ENCODE measurements around the gene GOLGA6L6. TPM values are rescaled to one million over a fixed set of nuclear protein-coding genes. Genes with fewer than 3 reads are reported as not detected.
"Not testable (repeated sequence)": the region's sequence is repeated elsewhere in the genome, so short reads cannot be mapped to it uniquely, and the experiment has no call there.

GOLGA6L6 gene, protein sequence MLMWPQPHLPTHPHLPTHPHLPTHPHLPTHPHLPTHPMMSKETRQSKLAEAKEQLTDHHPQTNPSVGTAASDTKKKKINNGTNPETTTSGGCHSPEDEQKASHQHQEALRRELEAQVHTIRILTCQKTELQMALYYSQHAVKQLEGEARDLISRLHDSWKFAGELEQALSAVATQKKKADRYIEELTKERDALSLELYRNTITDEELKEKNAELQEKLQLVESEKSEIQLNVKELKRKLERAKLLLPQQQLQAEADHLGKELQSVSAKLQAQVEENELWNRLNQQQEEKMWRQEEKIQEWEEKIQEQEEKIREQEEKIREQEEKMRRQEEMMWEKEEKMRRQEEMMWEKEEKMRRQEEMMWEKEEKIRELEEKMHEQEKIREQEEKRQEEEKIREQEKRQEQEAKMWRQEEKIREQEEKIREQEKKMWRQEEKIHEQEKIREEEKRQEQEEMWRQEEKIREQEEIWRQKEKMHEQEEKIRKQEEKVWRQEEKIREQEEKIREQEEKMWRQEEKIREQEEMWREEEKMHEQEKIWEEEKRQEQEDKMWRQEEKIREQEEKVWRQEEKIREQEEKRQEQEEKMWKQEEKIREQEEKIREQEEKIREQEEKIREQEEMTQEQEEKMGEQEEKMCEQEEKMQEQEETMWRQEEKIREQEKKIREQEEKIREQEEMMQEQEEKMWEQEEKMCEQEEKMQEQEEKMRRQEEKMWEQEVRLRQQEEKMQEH
- polyA plus RNA-seq (2012; ENCODE audit: low read depth, missing spikeins): not detected

DNA sequence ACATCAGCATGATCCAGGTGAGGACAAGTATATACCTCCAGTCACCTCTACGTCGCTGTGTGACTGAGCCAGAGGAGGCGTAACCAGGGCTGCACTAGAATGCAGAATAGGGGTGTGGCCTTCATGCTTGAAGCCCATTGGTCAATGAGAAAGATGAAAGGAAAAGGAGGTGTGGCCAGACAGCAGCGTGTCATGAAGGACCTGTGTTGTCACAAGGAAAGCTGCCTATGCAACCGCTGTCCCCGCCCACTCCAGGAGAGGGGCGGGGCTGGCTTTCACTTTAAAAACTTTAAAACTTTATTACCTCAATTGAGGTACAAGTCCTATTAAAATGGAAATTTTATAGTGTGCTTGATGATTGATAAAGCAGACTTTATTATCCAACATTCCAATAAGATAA, at the start of gene GOLGA6L6:
Gene GOLGA6L6 (minus strand): TSS at position 101 of the 400 bp plus-strand sequence. CDS start 91 bp downstream, at position 10.
- not testable (repeated sequence) for DNase-seq (ENCODE audit: insufficient read length, low spot score)

DNA sequence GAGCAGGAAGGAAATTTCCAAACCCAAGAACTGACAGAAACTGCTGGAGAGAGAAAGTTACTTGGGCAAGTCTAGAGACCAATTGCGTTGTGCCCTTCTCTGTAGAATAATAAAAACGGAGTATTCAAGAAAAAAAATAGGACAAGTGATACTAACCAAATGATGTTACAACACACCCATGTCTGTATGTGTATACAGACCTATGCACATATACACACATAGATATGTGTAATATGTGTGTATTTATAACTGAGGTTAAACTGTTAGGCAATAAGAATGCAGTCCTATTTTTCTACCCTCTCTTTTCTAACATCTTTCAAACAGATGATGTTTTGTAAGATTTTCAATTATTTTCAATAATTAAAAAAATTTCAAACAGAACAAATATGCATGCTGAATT, 48.5 kb upstream of the GOLGA6L6 start:
- FAIRE-seq; DNase-seq (ENCODE audit: insufficient read length, low spot score): not testable (repeated sequence)

More for the DNA sequence above, at the start of gene GOLGA6L6:
- not testable (repeated sequence) for FAIRE-seq

DNA sequence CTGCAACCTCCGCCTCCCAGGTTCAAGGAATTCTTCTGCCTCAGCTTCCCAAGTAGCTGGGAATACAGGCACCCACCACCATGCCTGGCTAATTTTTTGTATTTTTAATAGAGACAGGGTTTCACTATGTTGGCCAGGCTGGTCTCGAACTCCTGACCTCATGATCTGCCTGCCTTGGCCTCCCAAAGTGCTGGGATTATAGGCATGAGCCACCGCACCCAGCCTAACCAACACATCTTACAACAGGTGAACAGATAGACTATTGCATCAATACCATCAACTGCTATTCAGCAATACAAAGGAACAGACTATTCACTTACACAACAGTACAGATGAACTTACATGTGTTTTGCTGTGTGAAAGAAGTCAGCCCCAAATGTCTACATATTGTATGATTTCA, 45.2 kb upstream of the GOLGA6L6 start:
- FAIRE-seq; DNase-seq (ENCODE audit: insufficient read length, low spot score): not testable (repeated sequence)

DNA sequence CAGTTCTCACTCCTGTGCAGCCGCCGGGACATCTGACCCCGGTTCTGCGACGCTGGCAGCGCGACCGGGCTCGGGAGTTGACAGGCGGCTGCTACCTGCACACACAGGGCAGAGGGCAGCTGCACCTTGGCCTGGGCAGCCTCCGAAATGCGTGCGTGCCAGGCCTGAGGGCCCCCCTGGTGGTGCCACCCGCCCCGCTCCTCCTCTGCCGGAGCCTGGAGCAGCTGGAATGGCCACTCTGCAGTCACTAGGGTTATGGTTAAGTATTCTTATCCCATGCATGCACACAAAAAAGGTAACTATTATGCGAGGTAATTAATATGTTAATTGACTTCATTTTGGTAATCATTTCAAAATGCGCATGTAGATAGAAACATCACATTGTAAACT, 41.1 kb upstream of the GOLGA6L6 start:
- not testable (repeated sequence) for FAIRE-seq; DNase-seq (ENCODE audit: insufficient read length, low spot score)

DNA sequence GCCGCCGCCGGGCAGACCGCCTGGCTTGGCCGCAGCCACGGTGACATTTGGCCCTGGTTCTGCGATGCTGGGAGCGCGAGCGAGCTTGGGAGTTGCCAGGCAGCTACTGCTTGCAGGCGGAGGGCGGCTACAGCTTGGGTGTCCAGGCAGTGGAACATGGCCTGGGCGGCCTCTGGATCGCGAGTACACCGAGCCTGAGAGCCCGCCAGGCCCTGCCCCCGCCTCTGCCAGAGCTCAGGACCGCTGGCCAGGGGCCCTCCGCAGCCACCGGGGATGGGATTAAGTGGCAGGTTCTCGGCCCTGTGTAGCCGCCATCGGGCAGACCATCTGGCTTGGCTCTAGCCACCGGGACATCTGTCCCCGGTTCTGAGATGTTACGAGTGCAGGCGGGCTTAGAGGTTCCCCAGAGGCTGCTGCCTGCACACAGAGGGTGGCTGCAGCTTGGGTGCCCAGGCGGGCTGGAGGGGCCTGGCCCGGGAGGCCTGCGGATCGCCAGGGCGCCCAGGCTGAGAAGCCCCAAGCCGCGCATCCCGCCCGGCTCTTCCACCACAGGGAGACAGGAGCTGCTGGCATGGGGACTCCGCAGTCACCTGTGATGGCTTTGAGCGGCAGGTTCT, 40.6 kb upstream of the GOLGA6L6 start:
- DNase-seq (ENCODE audit: insufficient read length, low spot score); FAIRE-seq: not testable (repeated sequence)

DNA sequence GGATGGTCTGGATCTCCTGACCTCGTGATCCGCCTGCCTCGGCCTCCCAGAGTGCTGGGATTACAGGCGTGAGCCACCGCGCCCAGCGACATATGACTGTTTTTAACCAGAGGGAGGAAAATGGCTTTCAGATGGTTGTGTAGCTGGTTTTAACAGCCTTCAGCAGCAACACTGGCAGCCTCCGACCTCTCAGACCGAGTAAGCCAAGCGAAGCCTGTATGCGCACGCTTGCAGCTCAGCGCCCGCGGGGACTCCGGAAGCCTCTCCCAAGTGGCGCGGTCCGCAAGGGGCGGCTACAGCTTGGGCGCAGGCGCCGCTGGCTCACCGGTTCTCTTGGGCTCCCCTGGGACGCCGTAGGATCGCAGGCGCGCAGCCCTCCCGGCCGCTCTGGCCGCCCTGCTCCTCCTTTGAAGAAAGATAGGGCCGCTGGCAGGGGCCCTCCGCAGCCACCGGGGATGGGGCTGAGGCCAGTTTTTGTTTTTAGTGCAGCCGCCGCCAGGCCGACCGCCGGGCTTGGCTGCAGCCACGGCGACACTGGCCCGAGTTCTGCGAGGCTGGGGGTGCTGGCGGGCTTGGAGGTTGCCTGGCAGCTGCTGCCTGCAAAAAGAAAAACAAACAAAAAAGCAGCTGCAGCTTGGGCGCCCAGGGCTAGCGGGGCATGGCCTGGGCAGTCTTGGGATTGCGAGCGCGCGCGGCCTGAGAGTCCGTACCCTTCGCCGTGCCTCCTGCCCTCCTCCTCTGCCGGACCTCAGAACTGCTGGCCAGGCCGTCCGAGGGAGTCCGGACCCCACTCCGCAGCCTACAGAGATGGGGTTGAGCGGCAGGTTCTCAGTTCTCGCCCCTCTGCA, 39.9 kb upstream of the GOLGA6L6 start:
- not testable (repeated sequence) for DNase-seq (ENCODE audit: insufficient read length, low spot score); FAIRE-seq

DNA sequence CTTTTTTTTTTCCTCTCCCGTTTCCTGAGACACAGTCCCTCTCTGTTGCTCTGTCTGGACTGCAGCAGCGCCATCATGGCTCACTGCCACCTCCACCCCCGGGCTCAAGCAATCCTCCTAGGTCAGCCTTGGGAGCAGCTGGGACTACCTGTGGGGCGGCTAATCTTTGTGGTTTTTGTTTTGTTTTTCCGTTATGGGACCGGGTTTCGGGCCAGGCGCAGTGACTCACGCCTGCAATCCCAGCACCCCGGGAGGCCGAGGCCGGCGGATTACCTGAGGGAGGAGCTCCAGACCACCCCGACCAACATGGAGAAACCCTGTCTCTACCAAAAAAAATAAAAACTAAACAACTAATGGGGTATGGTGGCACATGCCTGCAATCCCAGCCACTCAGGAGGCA, 38.1 kb upstream of the GOLGA6L6 start:
- not testable (repeated sequence) for DNase-seq (ENCODE audit: insufficient read length, low spot score); FAIRE-seq

DNA sequence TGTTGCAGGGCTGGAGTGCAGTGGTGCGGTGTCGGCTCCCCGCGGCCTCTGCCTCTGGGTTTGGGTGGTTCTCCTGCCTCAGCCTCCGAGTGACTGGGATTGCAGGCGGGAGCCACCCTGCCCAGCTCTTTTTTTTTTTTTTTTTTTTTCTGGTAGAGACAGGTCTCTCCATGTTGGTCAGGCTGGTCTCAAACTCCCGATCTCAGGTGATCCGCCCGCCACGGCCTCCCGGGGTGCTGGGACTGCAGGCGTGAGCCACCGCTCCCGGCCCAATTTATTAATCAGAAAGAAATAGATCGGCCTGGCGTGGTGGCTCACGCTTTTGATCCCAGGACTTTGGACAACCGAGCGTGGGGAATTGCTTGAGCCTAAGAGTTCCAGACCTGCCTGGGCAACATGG, 9.7 kb upstream of the GOLGA6L6 start:
- DNase-seq (ENCODE audit: insufficient read length, low spot score); FAIRE-seq: not testable (repeated sequence)

DNA sequence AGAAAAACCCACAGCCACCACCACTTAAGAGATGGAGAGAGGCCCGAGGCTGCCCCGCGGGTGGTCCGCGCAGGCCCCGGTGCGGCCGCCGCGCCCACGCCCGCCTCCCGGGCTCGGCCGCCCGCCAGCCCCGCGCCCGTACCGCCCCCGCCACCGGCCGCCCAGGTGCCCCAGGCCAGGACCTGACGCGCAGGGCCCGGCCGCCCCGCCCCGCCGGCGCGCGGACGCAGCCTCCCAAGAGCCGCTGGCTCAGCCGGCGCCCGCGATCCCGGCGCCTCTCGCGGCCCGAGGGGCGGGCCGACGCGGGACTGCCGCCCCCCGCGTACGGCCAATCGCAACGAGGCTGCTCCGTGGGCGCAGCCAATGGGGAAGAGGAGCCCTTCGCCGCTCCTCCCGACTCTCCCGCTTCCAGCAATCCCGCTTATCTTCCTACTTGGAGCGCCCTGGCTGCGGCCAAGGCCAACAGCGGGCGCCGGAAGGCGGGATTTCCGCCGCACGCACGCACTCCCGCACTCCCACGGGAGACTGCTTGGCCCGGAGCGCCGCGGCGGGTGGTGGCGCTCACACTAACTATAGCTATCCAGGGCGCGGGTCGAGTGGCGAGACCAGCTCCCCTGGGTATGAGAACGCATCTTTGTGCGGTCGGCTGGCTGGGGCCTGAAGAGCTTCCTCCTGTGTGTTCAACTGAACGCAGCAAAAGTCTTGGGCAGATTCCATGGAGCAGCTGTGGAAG, 35.5 kb downstream of the GOLGA6L6 start:
- FAIRE-seq; DNase-seq (ENCODE audit: insufficient read length, low spot score): not testable (repeated sequence)

DNA sequence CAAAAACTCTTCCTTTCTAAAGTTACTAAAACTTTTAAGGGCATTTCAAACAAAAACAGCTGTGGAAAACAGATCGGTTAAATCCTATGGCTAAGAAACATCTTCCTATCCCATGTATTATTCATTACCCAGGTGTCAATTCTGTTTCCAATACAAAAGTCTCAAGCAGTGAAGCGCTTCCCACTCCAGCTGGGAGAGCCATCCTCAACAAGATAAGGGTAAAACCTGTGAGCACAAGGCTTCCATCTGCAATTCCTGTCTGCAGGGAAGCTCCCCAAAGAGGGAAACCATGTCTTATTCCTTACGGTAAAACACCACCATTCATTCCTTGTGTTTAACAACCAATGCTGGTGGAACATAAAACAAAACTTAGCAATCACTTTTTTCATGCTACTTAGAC, 38.8 kb downstream of the GOLGA6L6 start:
- FAIRE-seq: not testable (repeated sequence)

DNA sequence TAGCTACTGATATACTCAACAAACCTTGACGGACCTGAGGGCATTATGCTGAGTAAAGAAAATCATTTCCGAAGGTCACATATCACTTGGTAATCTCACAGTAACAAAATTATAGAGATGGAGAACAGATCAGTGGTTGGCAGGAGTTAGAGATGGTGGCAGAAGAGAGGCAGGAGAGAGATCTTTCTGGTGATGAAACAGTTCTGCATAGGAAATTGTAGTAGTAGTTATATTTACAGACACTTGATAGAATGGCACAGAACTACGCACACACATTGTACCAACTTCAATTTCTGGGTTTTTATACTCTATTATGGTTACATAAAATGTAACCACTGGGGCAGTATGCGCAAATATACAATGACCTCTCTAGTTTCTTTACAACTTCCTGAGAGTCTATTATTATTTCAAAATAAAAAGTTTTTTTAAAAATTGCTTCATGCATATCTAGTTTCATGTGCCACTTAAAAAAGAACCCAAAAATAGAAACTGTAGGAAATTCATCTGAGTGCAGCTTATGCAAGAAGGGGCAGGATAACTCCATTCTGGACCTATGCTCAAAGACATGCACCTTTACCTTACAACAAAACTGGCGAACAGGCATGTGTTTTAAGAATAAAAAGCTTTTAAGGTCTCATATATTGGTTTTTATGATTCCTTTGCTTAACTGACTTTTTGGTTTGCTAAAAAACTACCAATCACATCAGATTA, 39.9 kb downstream of the GOLGA6L6 start:
- not testable (repeated sequence) for DNase-seq (ENCODE audit: insufficient read length, low spot score); FAIRE-seq

More for the DNA sequence above, 38.8 kb downstream of the GOLGA6L6 start:
- not testable (repeated sequence) for DNase-seq (ENCODE audit: insufficient read length, low spot score)

DNA sequence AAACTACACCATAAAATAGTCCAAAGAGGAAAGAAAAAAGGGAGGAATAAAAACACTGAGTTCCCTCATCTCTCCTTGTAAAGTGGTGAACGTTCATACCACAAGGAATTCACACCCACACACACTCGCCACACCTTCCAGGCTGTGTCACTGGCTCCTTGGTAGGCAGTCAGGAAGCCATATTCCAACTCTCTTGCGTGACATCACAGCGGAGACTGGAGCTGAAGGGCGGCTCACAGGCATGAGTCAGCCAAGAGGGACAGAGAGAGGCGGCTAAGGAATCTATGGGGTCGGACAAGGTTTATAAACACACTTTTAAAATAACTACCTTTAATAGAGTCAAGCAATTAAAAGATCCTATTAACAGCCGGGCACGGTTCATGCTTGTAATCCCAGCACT, 43.8 kb downstream of the GOLGA6L6 start:
- not testable (repeated sequence) for DNase-seq (ENCODE audit: insufficient read length, low spot score); FAIRE-seq

DNA sequence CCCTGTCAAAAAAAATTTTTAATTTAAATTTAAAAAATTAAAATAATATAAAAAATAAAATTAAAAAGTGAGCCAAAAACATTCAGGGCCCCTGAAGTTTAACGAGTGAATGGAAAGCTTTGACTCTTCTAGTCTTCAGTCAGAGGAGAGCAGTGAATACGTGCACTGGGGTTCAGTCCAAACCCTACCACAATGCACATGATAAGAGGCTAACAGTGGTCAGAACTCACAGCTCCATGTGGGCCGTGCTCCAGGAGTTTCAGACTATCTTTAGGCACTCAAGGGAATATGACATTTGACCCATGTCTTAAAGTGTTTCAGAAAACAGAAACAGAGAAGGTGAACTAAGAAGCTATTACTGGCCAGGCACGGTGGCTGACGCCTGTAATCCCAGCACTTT, 48.6 kb downstream of the GOLGA6L6 start:
- DNase-seq (ENCODE audit: insufficient read length, low spot score); FAIRE-seq: not testable (repeated sequence)

DNA sequence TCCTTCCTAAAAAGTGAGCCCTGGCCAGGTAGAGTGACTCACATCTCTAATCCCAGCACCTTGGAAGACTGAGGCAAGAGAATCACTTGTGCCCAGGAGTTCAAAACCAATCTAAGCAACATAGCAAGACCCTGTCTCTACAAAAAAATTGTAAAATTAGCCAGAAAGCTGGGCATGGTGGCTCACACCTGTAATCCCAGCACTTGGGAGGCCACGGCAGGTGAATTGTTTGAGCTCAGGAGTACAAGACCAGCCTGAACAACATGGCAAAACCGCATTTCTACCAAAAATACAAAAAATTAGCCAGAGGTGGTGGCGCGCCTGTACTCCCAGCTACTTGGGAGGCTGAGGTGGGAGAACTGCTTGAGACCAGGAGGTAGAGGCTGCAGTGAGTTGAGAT, 49.0 kb downstream of the GOLGA6L6 start:
- FAIRE-seq; DNase-seq (ENCODE audit: insufficient read length, low spot score): not testable (repeated sequence)

DNA sequence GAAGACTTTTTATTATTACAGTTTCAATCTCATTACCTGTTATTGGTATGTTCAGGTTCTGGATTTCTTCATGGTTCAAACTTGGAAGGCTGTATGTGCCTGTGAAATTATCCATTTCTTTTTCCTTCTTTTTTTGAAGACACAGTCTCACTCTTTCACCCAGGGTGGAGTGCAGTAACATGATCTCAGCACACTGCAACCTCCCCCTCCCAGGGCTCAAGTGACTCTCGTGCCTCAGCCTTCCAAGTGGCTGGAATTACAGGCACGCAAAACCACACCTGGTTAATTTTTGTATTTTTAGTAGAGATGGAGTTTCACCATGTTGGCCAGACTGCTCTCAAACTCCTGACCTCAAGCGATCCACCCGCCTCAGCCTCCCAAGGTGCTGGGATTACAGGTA, 52.3 kb downstream of the GOLGA6L6 start:
- not testable (repeated sequence) for DNase-seq (ENCODE audit: insufficient read length, low spot score); FAIRE-seq
